COLO668 (cell line): ENCODE data around the gene PPAT.
A peak's percentile ranks its signal among the peaks of the same experiment; 100 is the strongest.
"Not testable (repeated sequence)": the region's sequence is repeated elsewhere in the genome, so short reads cannot be mapped to it uniquely, and the experiment has no call there.

Experiments
- DNase-seq: peaks from one replicate; lab custom pipeline; 2025; ENCODE audit not compliant: unreplicated experiment; lab: John Stamatoyannopoulos, UW

PPAT gene

GRCh38 chr4:56387023-56388001 lies 48.1 kb downstream of the PPAT start, which contains the start of gene AASDH:
Gene AASDH (minus strand): TSS chr4:56387491. CDS start chr4:56384299, 3,192 bp downstream.
- DNase-seq: peak; percentile 90

GRCh38 chr4:56386091-56386490 lies 49.3 kb downstream of the PPAT start:
- DNase-seq: no peak

- DNase-seq: no peak
Measured at GRCh38 chr4:56375458-56375857, 60.0 kb downstream of the PPAT start.

GRCh38 chr4:56374956-56375355 lies 60.5 kb downstream of the PPAT start:
- DNase-seq: no peak

DNA sequence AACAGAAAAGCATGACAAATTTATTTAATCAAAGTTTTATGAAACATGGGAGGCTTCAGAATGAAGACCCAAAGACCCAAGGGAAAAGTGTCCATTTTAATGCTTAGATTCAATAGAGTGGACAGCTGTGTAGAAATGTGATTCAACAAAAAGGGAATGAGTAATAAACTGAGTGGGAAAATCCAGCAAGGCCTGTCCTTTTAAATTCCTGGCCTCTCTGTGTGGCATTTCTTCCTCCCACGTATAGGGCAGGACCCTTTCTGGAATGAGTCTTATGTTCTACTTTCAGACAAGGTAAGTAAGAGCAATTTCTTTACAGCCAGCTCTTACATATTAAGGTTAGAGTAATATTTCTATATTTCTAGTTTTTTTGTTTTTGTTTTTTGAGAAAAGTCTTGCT lies 62.6 kb downstream of the PPAT start:
- no peak for DNase-seq

DNA sequence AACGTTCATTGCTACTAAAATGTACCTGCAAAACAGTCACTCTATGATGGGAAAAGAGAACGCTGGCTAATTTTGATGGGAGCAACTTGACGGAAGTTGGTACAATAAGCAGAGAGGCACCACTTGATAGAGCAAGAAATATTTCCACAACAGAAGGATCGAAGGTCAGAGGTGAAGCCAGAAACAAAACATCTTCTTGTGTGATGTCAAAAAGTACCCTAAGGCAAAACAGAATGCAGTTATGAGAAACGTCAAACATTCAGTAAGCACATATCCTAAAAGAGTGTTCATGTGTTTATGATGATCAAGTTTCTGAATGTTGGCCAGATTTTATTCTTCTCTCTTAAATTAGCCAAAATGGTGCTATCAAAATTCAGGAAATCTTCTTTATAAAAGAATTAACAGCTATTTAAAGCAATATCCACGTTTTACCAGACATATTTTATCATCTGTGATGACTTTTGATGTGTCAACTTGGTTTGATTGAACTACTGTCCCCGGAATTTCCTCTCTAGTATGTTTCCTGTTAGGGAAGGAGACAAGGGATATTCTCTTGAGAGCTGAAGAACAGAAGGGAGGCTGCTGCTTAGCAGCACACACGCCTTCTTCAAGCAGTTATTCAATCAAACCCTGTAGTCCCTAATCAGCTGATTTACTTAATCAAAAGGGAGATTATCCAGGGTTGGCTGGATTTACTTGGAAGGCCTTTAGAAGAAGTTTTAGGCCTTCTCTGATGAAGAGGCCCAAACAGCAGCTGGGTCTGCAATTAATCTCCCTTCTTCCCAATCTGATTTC lies 63.8 kb downstream of the PPAT start:
- DNase-seq: no peak

DNA sequence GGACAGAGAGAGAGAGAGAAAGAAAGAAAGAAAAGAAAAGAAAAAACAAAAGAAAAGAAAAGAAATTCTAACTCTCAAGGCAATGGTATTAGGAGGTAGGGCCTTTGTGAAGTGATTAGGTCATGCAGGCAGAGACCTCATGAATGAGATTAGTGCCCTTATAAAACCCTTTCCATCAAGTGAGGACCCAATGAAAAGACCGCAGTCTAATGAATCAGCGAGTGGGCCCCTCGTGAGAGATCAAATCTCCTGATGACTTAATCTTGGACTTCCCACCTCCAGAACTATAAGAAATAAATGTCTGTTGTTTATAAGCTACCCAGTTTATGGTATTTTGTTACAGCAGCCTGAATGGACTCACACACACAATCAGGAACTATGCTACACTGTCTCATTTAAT lies 65.0 kb downstream of the PPAT start:
- DNase-seq: no peak

- not testable (repeated sequence) for DNase-seq
Measured at GRCh38 chr4:56362981-56363380, 72.4 kb downstream of the PPAT start.

- no peak for DNase-seq
Measured at GRCh38 chr4:56360071-56360470, 75.3 kb downstream of the PPAT start.

DNA sequence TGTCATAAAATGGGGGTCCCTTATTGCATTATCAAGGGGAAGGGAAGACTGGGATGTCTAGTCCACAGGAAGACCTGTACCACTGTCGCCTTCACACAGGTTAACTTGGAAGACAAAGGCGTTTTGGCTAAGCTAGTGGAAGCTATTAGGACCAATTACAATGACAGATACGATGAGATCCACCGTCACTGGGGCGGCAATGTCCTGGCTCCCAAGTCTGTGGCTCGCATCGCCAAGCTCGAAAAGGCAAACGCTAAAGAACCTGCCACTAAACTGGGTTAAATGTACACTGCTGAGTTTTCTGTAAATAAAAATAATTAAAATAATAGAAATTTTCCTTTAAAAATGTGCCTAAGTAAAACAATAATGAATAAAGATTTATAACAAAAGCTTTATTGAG lies 78.8 kb downstream of the PPAT start:
- DNase-seq: no peak

DNA sequence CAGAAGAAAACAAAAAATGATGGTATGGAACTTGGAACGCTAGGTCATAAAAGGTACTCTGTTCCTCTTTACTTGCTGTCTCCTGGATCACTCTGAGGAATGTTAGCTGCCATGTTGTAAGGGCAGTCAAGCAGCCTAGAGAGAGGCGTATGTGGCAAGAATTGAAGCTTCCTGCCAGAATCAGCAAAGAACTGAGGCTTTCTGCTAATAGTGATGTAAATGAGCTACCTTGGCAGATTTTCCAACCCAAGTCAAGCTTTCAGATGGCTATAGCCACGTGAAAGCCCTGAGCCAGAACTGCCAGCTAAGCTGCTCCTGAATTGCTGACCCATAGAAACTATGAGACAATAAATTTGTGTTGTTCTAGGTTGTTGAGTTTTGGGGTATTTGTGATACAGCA lies 86.8 kb downstream of the PPAT start:
- DNase-seq: no peak

GRCh38 chr4:56345458-56345857 lies 90.0 kb downstream of the PPAT start:
- DNase-seq: no peak
